HepG2 (cell line): ENCODE results near the gene PHF10. TPM values are rescaled to one million over a fixed set of nuclear protein-coding genes. Genes with fewer than 3 reads are reported as not detected.
A peak's percentile ranks its signal among the peaks of the same experiment; 100 is the strongest.

Source experiments
- CENPT ChIP-seq: sonication (generic); formaldehyde crosslinking; IDR thresholded peaks from 2 replicates; pipeline ENCODE4 v1.8.0; 2022; ENCODE audit warnings: low read depth, mild to moderate bottlenecking, moderate library complexity, missing genetic modification reagents
- MATR3 ChIP-seq: sonication (generic); formaldehyde crosslinking; IDR thresholded peaks from 2 replicates; pipeline ENCODE4 v1.4.0; 2020; ENCODE audit warnings: missing genetic modification reagents
- NR2F2 ChIP-seq: IDR thresholded peaks from 2 replicates; pipeline ENCODE4 v1.6.1; 2012; ENCODE audit warnings: low read depth, inconsistent platforms, borderline replicate concordance
- PAF1 ChIP-seq: IDR thresholded peaks from 2 replicates; pipeline ENCODE4 v1.6.1; 2016; ENCODE audit warnings: missing genetic modification reagents, missing compliant biosample characterization
- POLR2AphosphoS5 ChIP-seq: IDR thresholded peaks from 2 replicates; pipeline ENCODE4 v1.6.1; 2012; ENCODE audit warnings: low read depth, low read length
- RNF2 ChIP-seq: fragments of 450-650 bp; conservative IDR thresholded peaks from 2 replicates; pipeline ENCODE4 v1.6.1; 2016; ENCODE audit warnings: low read depth
- SP2 ChIP-seq: sonication (generic); formaldehyde crosslinking; IDR thresholded peaks from 2 replicates; pipeline ENCODE4 v1.5.1; 2020; ENCODE audit warnings: mild to moderate bottlenecking, missing genetic modification reagents
- ZKSCAN8 ChIP-seq: IDR thresholded peaks from 2 replicates; pipeline ENCODE4 v1.6.1; 2016; ENCODE audit warnings: borderline replicate concordance, missing genetic modification reagents, missing compliant biosample characterization
- ZMYM3 ChIP-seq: sonication (generic); formaldehyde crosslinking; IDR thresholded peaks from 2 replicates; pipeline ENCODE4 v1.5.1; 2020; ENCODE audit warnings: mild to moderate bottlenecking, missing genetic modification reagents
- ZNF619 ChIP-seq: sonication (generic); formaldehyde crosslinking; IDR thresholded peaks from 2 replicates; pipeline ENCODE4 v1.4.0; 2020; ENCODE audit warnings: mild to moderate bottlenecking, missing genetic modification reagents
- polyA plus RNA-seq, 8 experiments: library from polyadenylated mRNA; depleted of rRNA in 3 of 8; stranded (reverse) in 7 of 8; unstranded in 1 of 8; fragments of >200 nt; fragmentation: Illumina TruSeq in 4 of 8; extraction: Trizol in 4 of 8; gene quantifications; 2 replicates each; pipeline versions ENCODE4 v1.2.1 to v1.2.3, GENCODE V29; 2011 to 2016; ENCODE audit warnings: low read depth in 4 of 8, missing spikeins in 1 of 8, mixed read lengths in 1 of 8; ENCODE audit not compliant: insufficient read depth in 1 of 8
- total RNA-seq, 5 experiments: library from RNA; depleted of rRNA; stranded (reverse); fragments of >200 nt; fragmentation: Illumina TruSeq; extraction: Trizol; gene quantifications; 2 replicates each; pipeline ENCODE4 v1.2.3, GENCODE V29; 2016; ENCODE audit warnings: low read depth in 1 of 5
- TF ChIP-seq, protein P1 (sequence below): IDR thresholded peaks from 2 replicates; pipeline ENCODE4 v1.6.1; 2016; ENCODE audit warnings: mild to moderate bottlenecking, missing biosample characterization, missing genetic modification reagents
- TF ChIP-seq, protein P2 (sequence below): sonication (generic); formaldehyde crosslinking; IDR thresholded peaks from 2 replicates; pipeline ENCODE4 v1.4.0; 2020; ENCODE audit warnings: mild to moderate bottlenecking, missing genetic modification reagents
- TF ChIP-seq, protein P3 (sequence below): sonication (generic); formaldehyde crosslinking; IDR thresholded peaks from 2 replicates; pipeline ENCODE4 v1.4.0; 2020; ENCODE audit warnings: mild to moderate bottlenecking, missing genetic modification reagents, borderline replicate concordance
- TF ChIP-seq, protein P4 (sequence below): sonication (generic); formaldehyde crosslinking; IDR thresholded peaks from 2 replicates; pipeline ENCODE4 v1.5.0; 2020; ENCODE audit warnings: mild to moderate bottlenecking, missing genetic modification reagents, moderate library complexity

Gene PHF10
- total and polyA plus RNA-seq, 2 of the 13 experiments (the other 11 are each of a cell fraction or from before 2014, with no cell fraction given): 42.1 to 84.1 TPM

DNA sequence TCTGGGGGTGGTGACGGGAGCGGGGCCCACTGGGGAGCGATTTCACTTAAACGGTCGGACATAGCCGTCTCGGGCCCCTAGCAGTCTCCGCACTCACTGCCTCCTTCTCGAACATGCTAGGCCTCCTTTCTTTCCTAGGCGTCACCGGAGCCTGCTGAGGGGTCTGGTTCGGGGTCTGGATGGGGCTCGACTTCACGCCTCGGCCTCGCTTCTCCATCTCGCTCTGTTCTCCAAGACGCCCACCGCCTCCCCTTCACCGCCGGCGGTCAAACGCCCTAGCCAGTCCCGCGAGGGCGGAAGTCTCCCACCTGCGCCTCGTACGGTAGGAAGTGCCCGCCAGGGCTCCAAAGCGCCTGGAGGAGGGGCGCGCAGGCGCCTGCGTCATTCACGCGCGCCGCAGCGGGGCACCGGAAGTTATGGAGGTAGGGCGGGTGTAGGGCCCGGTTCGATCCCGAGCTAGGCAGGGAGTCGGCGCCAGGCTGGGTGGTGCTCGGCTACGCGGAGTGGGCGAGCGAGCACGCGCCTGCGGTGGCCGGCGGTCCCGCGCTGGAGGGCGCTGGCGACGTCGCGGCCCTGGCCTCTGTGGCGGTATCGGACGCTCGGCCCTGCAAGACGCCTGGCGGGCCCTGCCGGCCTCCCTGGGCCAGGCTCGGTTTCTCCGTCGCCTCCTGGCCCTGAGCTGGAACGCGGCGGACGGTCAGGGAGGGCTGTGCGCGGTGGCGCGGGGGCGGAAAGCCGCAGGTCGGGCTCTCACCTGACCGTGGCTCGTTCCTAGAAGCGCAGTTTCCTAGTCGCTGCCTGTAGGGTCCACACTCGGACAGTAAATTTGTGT, 27.2 kb upstream of the PHF10 start, which contains the start of the genes DYNLT2 and ERMARD (continued):
- TF ChIP-seq NR2F2 (peak; percentile 44; the same call in 1 of the 2 replicates), PAF1 (no peak), SP2 (CRISPR knock-in tag) (peak; percentile 83), MATR3 (no peak), CENPT (CRISPR knock-in tag) (peak; percentile 99), ZMYM3 (CRISPR knock-in tag) (no peak), ZNF619 (peak; percentile 95), POLR2AphosphoS5 (peak; percentile 97), RNF2 (peak; percentile 96), ZKSCAN8 (CRISPR knock-in tag) (peak; percentile 82; the same call in 1 of the 2 replicates)
- TF ChIP-seq, protein P1, sequence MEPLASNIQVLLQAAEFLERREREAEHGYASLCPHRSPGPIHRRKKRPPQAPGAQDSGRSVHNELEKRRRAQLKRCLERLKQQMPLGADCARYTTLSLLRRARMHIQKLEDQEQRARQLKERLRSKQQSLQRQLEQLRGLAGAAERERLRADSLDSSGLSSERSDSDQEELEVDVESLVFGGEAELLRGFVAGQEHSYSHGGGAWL (CRISPR knock-in tag): peak; percentile 90
- TF ChIP-seq, protein P2, sequence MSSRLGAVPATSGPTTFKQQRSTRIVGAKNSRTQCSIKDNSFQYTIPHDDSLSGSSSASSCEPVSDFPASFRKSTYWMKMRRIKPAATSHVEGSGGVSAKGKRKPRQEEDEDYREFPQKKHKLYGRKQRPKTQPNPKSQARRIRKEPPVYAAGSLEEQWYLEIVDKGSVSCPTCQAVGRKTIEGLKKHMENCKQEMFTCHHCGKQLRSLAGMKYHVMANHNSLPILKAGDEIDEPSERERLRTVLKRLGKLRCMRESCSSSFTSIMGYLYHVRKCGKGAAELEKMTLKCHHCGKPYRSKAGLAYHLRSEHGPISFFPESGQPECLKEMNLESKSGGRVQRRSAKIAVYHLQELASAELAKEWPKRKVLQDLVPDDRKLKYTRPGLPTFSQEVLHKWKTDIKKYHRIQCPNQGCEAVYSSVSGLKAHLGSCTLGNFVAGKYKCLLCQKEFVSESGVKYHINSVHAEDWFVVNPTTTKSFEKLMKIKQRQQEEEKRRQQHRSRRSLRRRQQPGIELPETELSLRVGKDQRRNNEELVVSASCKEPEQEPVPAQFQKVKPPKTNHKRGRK (CRISPR knock-in tag): peak; percentile 57; the same call in 1 of the 2 replicates
- TF ChIP-seq, protein P3, sequence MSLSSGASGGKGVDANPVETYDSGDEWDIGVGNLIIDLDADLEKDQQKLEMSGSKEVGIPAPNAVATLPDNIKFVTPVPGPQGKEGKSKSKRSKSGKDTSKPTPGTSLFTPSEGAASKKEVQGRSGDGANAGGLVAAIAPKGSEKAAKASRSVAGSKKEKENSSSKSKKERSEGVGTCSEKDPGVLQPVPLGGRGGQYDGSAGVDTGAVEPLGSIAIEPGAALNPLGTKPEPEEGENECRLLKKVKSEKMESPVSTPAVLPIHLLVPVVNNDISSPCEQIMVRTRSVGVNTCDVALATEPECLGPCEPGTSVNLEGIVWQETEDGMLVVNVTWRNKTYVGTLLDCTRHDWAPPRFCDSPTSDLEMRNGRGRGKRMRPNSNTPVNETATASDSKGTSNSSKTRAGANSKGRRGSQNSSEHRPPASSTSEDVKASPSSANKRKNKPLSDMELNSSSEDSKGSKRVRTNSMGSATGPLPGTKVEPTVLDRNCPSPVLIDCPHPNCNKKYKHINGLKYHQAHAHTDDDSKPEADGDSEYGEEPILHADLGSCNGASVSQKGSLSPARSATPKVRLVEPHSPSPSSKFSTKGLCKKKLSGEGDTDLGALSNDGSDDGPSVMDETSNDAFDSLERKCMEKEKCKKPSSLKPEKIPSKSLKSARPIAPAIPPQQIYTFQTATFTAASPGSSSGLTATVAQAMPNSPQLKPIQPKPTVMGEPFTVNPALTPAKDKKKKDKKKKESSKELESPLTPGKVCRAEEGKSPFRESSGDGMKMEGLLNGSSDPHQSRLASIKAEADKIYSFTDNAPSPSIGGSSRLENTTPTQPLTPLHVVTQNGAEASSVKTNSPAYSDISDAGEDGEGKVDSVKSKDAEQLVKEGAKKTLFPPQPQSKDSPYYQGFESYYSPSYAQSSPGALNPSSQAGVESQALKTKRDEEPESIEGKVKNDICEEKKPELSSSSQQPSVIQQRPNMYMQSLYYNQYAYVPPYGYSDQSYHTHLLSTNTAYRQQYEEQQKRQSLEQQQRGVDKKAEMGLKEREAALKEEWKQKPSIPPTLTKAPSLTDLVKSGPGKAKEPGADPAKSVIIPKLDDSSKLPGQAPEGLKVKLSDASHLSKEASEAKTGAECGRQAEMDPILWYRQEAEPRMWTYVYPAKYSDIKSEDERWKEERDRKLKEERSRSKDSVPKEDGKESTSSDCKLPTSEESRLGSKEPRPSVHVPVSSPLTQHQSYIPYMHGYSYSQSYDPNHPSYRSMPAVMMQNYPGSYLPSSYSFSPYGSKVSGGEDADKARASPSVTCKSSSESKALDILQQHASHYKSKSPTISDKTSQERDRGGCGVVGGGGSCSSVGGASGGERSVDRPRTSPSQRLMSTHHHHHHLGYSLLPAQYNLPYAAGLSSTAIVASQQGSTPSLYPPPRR (CRISPR knock-in tag): peak; percentile 65
- TF ChIP-seq, protein P4, sequence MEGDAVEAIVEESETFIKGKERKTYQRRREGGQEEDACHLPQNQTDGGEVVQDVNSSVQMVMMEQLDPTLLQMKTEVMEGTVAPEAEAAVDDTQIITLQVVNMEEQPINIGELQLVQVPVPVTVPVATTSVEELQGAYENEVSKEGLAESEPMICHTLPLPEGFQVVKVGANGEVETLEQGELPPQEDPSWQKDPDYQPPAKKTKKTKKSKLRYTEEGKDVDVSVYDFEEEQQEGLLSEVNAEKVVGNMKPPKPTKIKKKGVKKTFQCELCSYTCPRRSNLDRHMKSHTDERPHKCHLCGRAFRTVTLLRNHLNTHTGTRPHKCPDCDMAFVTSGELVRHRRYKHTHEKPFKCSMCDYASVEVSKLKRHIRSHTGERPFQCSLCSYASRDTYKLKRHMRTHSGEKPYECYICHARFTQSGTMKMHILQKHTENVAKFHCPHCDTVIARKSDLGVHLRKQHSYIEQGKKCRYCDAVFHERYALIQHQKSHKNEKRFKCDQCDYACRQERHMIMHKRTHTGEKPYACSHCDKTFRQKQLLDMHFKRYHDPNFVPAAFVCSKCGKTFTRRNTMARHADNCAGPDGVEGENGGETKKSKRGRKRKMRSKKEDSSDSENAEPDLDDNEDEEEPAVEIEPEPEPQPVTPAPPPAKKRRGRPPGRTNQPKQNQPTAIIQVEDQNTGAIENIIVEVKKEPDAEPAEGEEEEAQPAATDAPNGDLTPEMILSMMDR (CRISPR knock-in tag): peak; percentile 52
